ENCODE measurements around the gene SLC44A3.

DNA sequence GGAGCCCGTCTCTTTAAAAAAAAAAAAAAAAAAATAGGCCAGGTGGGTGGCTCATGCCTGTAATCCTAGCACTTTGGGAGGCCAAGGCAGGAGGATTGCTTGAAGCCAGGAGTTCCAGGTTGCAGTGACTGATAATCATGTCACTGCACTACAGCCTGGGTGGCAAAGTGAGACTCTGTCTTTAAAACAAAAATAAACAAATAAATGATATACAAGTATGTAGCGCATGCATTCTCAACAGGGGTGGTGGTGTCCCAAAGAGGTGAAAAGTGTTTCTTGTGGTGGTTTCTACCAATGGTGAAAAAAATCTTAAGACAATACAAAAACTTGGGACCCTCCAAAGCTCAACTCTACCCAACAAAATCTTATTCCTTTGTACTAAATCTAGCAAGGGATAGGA lies 88.8 kb downstream of the SLC44A3 start:
- TF ChIP-seq FOXM1 (IDR thresholded peaks at IDR 0.05; ENCODE audit: borderline replicate concordance, low read depth) (no peak), NFIC (IDR thresholded peaks at IDR 0.05) (no peak), TAF1 (IDR thresholded peaks at IDR 0.05; ENCODE audit: low read depth) (no peak), YY1 (IDR thresholded peaks at IDR 0.05; ENCODE audit: low read depth) (no peak), EGR1 (IDR thresholded peaks at IDR 0.05) (no peak), TCF12 (IDR thresholded peaks at IDR 0.05; ENCODE audit: low read depth) (no peak)
- TF ChIP-seq, protein P1, sequence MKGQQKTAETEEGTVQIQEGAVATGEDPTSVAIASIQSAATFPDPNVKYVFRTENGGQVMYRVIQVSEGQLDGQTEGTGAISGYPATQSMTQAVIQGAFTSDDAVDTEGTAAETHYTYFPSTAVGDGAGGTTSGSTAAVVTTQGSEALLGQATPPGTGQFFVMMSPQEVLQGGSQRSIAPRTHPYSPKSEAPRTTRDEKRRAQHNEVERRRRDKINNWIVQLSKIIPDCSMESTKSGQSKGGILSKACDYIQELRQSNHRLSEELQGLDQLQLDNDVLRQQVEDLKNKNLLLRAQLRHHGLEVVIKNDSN (IDR thresholded peaks at IDR 0.05): no peak
- TF ChIP-seq, protein P2, sequence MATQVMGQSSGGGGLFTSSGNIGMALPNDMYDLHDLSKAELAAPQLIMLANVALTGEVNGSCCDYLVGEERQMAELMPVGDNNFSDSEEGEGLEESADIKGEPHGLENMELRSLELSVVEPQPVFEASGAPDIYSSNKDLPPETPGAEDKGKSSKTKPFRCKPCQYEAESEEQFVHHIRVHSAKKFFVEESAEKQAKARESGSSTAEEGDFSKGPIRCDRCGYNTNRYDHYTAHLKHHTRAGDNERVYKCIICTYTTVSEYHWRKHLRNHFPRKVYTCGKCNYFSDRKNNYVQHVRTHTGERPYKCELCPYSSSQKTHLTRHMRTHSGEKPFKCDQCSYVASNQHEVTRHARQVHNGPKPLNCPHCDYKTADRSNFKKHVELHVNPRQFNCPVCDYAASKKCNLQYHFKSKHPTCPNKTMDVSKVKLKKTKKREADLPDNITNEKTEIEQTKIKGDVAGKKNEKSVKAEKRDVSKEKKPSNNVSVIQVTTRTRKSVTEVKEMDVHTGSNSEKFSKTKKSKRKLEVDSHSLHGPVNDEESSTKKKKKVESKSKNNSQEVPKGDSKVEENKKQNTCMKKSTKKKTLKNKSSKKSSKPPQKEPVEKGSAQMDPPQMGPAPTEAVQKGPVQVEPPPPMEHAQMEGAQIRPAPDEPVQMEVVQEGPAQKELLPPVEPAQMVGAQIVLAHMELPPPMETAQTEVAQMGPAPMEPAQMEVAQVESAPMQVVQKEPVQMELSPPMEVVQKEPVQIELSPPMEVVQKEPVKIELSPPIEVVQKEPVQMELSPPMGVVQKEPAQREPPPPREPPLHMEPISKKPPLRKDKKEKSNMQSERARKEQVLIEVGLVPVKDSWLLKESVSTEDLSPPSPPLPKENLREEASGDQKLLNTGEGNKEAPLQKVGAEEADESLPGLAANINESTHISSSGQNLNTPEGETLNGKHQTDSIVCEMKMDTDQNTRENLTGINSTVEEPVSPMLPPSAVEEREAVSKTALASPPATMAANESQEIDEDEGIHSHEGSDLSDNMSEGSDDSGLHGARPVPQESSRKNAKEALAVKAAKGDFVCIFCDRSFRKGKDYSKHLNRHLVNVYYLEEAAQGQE (IDR thresholded peaks at IDR 0.05; ENCODE audit: low read depth): no peak
- TF ChIP-seq, protein P3, sequence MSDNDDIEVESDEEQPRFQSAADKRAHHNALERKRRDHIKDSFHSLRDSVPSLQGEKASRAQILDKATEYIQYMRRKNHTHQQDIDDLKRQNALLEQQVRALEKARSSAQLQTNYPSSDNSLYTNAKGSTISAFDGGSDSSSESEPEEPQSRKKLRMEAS (IDR thresholded peaks at IDR 0.05): no peak

Measured in Ishikawa (cell line).